DOHH2 (cell line): ENCODE results near the gene KIF26B.

Source experiments
- CTCF ChIP-seq: fragments of 200-600 bp; sonication (generic); IDR thresholded peaks from one replicate; pipeline ENCODE4 v1.5.1; 2014; ENCODE audit warnings: antibody characterized with exemption, mild to moderate bottlenecking, low read depth, low read length; ENCODE audit not compliant: poor library complexity, severe bottlenecking
- EZH2phosphoT487 ChIP-seq: fragments of 200-600 bp; sonication (generic); IDR thresholded peaks from 2 replicates; pipeline ENCODE4 v1.6.1; 2017; ENCODE audit warnings: borderline replicate concordance, mild to moderate bottlenecking, antibody characterized with exemption, low read length, moderate library complexity, mixed read lengths

- no peak for TF ChIP-seq CTCF
- no peak for TF ChIP-seq EZH2phosphoT487
Observed at GRCh38 chr1:245528258-245528635, 373.5 kb downstream of the KIF26B start.
